ENCODE measurements around the gene STK33.

STK33 gene

DNA sequence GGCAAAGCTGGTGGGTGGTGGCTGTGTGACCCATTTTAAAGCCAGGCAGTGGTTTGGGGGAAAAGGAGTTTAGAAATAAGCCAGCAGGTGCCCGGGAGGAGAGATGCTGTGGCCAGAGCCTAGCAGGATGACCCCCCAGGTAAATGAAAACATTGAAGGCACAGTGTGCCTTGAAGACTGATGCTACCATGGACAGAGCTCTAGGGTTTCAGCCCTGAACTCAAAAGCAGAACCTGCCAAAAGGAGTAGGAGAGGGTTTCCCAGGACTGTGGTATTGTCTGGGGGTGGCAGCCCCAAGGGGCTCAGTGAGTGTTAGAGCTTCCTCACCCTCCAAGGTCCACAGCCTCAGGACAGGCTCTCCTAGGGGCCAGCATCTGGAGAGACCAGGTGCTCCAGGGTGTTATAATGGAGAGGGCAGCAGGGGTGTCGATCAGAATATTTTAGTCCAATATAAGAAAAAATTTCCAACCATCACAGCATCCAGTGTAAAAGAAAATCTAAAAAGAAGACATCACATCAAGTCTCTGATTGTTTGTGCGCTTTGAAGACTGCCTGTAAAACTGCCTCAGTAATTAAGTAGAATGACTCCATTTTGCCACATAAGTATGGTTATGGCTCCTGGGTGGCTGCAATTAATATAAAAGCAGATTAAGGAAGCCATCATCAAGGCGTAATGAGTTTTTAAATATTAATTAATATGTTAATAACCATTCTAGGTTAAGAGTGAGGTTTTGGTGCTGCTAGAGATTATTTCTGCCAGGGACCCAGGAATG lies 241.7 kb downstream of the STK33 start:
- no peak for DNase-seq

DNA sequence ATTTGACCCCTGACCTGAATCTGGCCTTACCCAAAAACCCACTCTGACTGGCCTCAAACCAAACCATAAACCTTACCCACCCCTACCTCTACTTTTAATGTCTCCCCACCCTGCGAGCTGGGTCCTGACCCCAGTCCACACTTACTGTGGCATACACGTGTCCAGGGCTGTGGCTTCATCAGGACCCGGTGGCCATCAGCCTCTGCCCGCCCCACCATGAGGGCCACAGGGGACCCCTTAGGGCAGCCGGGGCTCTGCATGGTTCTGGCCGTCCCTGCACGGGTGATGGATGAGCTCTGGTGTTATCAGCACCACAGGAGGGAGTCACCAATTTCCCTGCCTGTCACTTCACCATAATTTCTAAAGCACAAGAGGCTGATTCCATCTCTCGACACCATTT lies 242.8 kb downstream of the STK33 start:
- DNase-seq, result no peak

DNA sequence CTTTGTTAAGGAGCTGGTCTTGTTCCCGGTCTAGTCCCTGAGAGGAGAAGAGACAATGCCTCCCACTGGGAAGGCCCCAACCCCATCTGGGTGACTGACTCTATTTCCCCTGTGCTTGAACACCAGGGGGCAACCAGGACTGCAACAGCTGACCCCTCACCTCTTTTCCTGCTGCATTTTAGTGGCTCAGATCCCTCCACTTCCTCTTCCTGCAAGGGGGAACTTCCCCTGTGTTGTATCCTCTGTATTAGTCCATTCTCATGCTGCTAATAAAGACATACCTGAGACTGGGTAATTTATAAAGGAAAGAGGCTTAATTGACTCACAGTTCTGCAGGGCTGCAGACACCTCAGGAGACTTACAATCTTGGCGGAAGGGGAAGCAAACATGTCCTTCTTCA lies 246.1 kb downstream of the STK33 start:
- no peak for DNase-seq

DNA sequence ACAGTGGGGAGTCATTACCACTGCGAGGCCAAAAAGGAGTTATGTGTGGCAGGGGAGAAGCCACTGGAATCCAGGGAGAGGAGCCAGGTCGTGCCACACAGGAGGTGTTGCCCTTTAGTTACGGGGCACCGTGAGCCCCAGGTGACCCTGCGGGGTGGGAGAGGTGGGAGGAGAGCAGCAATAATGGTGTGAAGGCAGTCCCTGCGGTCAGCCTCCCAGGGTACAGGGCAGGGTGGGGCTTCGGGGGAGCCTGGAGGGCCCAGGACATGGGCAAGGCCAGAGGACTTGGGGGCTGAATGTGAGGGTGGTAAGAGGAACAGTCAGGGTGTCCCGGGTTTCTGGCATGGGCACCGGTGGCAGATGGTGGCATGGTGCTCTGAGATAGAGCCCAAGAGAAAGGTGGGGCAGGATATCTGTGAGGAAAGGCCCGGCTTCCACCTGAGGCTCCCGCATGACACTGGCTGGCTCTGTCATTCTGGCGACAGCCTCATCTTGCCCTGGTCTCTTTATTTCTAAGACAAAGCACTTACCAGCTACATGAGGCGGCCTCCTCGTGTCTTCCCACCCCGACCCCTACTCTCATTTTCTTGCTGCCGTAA lies 247.8 kb downstream of the STK33 start:
- no peak for DNase-seq

DNA sequence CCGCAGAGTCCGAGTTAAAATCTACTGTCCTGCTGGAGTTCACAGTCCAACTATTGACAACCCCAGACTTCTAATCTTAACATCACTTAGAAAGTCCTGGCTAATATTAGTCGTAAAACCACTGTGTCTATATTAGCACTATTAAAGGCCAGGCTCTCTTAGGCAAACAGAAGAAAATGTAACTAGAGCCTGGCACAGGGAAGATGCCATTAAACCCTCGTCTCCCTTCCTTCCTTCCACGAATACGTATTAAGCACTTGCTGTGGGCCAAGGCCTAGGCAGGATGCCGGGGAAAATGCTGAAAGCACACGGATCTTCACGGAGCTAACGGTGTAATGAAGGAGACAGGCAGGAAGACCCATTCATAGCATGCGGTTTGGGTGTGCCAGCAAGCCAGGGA lies 248.8 kb downstream of the STK33 start:
- DNase-seq, result no peak

DNA sequence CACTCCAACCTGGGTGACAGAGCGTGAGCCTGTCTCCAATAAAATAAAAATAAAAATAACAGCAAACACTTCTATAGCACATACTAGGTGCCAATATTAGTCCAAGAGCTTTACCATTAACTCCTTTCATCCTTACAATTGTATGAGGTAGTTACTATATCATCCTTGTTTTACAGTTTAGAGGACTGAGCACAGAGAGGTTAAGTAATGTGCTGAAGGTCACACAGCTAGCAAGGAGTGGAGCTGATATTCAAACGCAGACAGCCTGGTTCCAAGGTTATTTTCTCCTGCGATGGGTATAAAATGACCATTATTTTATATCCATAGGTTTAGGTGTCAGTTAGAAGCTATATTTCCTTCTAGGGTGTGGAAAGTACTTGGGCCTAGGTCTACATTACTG lies 249.7 kb downstream of the STK33 start:
- DNase-seq, result no peak

DNA sequence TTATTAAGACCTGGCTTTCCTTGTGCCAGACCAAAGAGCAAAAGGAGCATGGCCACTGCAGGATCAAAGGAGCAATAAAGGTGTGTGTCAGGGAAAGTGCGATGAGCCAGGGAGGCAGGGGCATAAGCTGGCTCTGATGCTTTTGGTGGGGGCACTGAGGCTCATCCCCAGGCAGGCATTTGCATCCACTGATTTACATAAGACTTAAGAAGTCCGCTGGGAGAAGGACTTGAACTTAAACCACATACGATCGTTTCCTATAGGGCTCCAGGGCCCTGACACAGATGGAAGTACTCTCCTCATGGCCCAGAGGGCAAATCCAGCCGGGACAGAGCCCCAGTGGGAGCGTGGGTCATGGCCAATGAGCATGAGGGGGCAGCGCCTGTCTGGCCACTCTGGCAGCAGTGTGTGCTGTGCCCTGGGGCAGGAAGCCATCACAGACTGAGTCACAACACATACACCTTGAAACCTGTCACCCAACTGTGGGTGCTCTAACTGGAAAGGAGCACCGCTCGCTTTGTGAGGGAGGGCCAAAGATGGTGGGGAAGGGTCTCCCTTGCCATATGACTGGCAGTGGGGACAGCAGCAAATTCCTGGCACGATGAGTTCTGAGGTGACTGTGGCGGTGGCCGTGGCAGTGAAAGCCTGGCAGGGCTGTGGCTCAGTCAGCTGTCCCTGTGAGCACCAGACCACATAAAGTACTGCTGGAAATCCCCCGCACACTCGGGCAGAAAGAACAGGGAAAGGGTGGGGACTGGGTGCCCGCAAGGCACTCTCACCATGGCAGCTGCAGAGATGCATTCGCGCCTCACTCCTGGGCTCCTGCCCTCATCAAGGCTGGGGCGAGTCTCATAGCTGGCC lies 251.0 kb downstream of the STK33 start:
- DNase-seq, result no peak

DNA sequence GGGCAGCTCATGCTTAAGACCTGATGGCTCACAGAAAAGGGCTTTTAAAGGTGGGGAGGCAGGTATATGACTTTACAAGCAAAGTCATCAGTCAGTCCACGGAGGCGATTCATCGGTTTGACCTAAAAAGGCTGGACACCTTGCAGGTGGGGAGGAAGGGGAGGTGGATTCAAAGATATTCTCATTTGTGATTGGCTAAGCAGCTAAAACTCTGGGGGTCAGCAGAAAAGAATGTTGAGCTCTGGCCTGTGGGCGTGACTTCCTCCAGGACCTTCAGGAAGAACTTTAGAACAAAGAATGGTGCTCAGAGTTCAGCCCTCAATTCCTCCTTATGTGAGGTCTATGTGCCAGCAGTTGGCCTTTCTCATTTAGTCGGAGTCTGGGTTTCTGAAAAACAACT lies 252.0 kb downstream of the STK33 start:
- no peak for DNase-seq
